Tongue (tissue), 2 donors: ENCODE data around the gene MMP24OS. TPM values are rescaled to one million over a fixed set of nuclear protein-coding genes. Genes with fewer than 3 reads are reported as not detected.

Source experiments
- DNase-seq: peaks from one replicate; pipeline ENCODE4 v3.0.0-alpha.2; 2015
- total RNA-seq: library from RNA; depleted of rRNA; stranded (reverse); fragments of >200 nt; gene quantifications from one replicate; pipeline ENCODE4 v1.2.3, GENCODE V29; 2014

MMP24OS gene
- total RNA-seq, 1 donor from 2014 or later: 7.6 TPM

GRCh38 chr20:35305682-35306556, 28.0 kb upstream of the MMP24OS start:
- DNase-seq: no peak

GRCh38 chr20:35304956-35305355, 27.0 kb upstream of the MMP24OS start:
- no peak for DNase-seq

GRCh38 chr20:35303735-35304491, 26.0 kb upstream of the MMP24OS start:
- DNase-seq: peak; percentile 91

- no peak for DNase-seq
Measured at GRCh38 chr20:35303382-35303734, 25.4 kb upstream of the MMP24OS start.

- no peak for DNase-seq
Measured at GRCh38 chr20:35302421-35303335, 24.8 kb upstream of the MMP24OS start.

- no peak for DNase-seq
Measured at GRCh38 chr20:35301426-35301825, 23.5 kb upstream of the MMP24OS start.

GRCh38 chr20:35300469-35301262, 22.7 kb upstream of the MMP24OS start:
- DNase-seq: no peak

GRCh38 chr20:35299780-35300179, 21.9 kb upstream of the MMP24OS start:
- no peak for DNase-seq

GRCh38 chr20:35298264-35298663, 20.3 kb upstream of the MMP24OS start:
- no peak for DNase-seq

GRCh38 chr20:35297740-35298139, 19.8 kb upstream of the MMP24OS start:
- DNase-seq: no peak

- DNase-seq: no peak
Measured at GRCh38 chr20:35297155-35297554, 19.2 kb upstream of the MMP24OS start.

- DNase-seq: no peak
Measured at GRCh38 chr20:35296101-35296554, 18.2 kb upstream of the MMP24OS start.

- no peak for DNase-seq
Measured at GRCh38 chr20:35295674-35296073, 17.8 kb upstream of the MMP24OS start.

- no peak for DNase-seq
Measured at GRCh38 chr20:35295058-35295457, 17.1 kb upstream of the MMP24OS start.

GRCh38 chr20:35294293-35294685, 16.4 kb upstream of the MMP24OS start:
- DNase-seq: no peak

GRCh38 chr20:35293303-35294292, 15.7 kb upstream of the MMP24OS start:
- no peak for DNase-seq

- DNase-seq: no peak
Measured at GRCh38 chr20:35292504-35293285, 14.8 kb upstream of the MMP24OS start.

GRCh38 chr20:35291654-35292503, 14.0 kb upstream of the MMP24OS start, which contains the start of gene FAM83C:
FAM83C (minus strand) TSS chr20:35292425; CDS start chr20:35292304, 121 bp downstream.
- DNase-seq: no peak
